ENCODE measurements around the gene HAND1.

HAND1 gene

DNA sequence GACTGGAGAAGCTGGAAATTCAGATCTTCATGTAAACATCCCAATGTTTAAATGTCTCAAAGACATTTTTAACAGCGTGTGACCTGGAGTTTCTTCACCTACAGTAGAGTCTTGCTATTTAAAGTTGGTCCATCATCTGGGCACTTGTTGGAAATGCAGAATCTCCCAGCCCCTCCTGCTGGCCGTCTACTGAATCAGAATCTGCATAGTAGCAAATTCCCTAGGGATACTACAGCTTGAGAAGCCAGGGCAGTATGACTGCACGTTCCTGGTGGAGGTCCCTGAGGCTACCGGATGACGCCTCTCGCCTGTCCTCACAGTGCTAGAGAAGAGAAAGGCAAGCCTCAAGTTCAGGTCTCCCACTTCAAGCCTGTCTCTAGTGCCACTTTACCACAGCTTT, 16.5 kb downstream of the HAND1 start:
- no peak for DNase-seq

DNA sequence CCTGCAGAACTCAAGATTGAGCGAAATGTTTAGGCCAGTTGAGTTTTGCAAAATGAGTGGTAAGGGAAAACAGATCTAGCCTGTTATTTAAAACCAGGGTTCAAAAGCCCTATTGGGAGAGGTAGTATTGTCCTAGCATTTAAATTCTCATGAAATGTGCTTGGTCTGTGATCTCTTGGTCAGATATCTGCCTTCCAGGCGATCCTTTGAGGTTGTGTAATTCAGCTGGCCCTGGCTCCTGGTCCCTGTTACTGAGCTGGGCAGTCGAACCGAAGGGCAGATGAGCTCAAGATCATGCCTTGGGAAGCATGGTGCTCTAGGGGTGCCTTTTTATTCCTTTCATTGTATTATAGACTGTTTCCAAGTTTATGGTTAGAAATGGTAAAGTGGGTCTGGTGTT, 17.9 kb downstream of the HAND1 start:
- no peak for DNase-seq

DNA sequence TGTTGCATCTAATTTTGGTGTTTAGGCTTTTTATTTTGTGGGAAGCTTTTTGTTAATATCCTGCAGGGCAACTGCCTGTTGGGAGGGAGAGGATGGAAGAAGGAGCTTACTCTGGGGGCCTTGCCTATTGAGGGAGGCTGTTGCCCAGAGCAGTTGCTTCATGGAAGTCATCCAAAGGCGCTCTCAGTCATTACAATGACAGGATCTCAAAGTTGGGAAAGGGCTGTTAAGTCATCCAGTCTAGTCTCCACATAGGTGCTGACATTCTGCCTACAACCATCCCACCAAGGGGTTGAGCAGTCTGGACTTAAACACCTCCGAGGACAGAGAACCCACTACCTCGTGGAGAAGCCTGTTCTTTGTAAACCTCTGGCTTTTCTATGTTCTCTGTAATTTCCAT, 19.0 kb downstream of the HAND1 start:
- no peak for DNase-seq

DNA sequence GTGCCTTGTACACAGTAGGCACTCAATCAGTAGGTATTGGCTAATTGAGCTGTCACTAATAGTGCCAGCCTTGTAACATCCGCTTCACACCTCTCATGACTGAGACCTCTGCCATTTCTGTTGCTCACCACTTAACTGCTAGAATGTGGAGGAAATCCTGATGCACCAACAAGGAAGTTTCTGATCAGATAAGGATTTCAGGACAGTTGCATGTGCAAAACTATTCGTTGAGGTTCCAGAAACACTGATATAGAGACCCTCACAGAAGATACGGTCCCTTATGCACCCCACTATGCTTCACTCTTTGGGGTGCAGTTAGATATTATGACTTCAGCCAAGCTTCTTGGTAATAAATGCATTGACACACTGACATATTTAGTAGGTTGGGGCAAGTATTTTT, 21.5 kb downstream of the HAND1 start:
- no peak for DNase-seq

- DNase-seq: no peak
Measured at GRCh38 chr5:154455585-154455984, 22.4 kb downstream of the HAND1 start.

DNA sequence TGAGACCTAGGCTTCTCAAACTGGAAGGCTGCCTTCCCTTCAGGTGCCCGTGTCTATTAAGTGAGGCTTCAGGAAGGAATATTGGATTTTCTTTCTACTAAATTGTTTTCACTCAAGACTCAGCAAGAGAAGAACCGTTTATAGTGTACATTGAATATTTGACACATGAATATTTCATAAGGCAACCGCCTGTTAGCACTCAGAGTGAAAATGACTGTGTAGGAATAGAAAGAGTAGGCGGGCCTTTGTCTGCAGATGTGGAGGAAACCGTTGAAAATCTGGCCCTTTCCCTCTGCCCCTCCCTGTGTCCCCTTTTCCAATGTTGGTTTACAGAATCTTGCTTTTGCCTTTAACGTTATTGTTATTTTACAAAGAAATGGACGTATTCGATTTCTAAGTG, 26.1 kb downstream of the HAND1 start:
- no peak for DNase-seq

- DNase-seq: no peak
Measured at GRCh38 chr5:154449786-154450185, 28.2 kb downstream of the HAND1 start.

GRCh38 chr5:154447089-154447725, 30.8 kb downstream of the HAND1 start:
- peak in 5 of 56 donors; percentile 9 to 38 (median 34) for DNase-seq

DNA sequence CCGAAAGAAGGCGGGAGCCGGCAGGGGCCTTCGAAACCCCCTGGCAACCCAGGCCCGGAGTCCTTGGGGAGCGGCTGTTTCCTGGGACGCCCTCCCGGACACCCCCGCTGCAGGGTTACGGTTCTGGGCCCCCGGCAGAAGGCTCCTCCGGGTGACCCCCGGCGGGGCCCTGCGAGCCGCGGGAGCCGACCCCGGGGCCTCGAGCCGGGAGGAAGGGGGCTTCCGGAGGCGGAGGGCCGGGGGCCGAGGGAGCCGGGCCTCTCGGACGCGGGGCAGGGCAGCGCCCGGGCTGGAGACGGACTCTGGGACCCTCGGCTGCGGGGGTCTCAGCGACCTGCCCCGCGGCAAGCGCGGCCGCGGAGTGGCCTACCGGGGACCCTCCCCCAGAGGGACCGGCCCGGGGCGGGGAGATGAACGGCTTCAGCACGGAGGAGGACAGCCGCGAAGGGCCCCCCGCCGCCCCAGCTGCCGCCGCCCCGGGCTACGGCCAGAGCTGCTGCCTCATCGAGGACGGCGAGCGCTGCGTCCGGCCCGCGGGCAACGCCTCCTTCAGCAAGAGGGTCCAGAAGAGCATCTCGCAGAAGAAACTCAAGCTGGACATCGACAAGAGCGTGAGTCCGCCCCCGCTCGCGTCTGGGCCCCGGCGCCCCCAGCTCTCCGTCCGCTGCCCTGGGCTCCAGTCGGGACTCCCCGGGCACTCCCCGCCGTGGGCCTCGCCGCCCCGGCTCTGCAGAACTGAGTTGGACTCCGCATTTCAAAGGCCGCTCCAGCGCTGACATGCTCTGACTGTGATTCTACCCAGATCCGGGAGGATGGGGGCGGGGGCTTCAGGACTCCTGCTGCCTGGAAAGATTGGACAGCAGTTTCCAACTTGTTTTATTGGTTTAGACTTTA, 31.6 kb downstream of the HAND1 start:
- peak in 47 of 56 donors; percentile 9 to 62 (median 33) for DNase-seq

GRCh38 chr5:154445422-154446194, 32.4 kb downstream of the HAND1 start, which contains the start of gene SAP30L:
TSS of gene SAP30L (plus strand) at chr5:154445997. CDS start at chr5:154446605, 608 bp downstream.
- DNase-seq: peak; percentile 59 to 96 (median 90)

DNA sequence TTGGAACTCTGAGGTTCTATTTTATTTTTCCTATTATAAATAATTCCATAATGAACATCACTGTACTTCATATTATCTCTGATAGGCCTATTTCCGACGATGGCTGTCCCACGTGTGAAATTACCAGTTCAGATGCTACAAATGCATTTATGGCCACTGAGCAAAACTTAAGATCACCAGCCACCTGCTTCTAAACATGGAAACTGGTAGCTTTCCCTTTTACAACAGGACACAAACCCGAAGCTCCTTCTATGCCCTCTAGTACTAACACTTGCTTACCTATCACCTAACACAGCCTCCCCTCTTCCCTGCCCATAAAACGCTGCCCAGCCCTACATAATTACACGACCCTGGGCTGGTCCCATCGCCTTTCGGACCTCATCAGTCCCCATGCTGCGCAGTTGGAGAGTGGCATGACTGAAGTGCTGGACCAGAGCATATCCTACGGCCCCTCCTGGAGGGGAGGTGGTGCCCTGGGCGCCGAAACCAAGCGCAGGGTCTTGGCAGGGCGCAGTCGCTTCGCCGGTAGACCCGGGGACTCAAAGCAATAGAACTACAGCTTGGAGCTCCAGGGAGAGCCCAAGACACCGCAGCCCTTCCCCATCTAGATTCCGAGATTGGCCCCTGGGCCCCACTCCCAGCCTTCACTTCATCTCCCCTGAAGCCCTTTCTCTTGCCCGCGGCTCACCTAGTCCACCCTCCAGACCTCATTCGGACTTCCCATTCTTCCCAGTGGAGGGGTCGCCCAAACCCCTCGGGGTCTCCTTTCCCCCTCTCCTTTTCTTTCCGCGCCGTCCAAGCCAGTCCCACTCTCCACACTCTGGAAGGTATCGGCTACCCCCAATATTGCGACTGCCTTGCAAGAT, 33.2 kb downstream of the HAND1 start:
- peak in 5 of 56 donors; percentile 20 to 33 (median 25) for DNase-seq

DNA sequence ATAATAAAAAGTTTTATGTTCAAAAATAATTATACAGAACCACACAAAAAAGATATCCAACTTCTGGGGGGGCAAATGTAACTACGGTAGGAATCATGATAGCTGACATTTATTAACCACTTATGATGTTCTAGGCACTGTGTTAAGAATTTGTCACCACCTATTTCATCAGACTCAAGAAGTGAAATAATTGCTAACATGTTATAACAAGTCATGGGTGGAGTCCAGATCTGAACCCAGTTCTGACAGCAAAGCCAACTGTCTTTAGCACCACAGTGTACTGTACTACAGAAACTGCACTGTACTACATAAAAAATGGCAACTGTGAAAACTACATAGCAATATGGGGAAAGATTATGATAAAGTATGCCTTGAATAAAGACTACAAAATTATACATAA, 35.2 kb downstream of the HAND1 start:
- DNase-seq: no peak

DNA sequence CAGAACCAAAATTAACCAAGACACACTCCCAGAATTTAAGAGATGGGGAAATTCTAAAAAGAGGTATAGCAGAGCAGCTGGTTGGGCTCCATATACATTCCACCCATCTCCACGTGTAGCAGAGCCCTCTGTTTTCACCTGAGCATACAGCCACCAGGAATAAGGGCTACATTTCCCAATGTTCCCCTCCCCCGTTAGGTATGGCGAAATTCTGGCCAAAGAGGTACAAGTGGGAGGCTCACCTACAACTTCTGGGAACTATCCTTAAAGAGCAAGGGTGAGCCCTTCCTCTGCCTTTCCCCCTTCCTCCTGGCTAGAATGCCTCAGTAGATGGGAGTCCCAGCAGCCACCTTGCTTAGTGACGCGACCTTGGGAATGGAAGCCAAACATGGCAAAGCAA, 37.5 kb downstream of the HAND1 start:
- DNase-seq: no peak

DNA sequence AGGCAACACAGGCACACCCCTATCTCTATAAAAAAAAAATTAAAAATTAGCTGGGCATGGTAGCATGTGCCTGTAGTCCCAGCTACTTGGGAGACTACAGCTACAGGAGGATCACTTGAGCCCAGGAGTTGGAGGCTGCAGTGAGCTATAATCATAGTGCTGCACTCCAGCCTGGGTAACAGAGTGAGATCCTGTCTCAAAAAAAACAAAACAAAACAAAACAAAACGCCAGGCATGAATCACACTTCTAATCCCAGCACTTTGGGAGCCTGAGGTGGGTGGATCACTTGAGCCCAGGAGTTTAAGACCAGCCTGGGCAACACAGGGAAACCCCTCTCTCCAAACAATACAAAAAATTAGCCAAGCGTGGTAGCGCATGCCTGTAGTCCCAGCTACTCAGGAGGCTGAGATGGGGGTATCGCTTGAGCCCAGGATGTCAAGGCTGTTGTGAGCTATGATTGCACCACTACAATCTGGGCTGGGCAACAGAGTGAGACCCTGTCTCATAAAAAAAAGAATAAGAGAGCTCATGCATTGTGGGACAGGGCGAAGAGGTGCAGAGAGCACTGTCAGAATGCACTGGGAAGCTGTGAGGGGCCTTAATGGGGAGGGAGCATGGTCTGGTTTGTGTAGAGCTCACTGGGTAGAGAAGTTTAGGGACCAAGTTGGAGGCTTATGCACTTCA, 40.6 kb downstream of the HAND1 start:
- no peak for DNase-seq

- DNase-seq: no peak
Measured at GRCh38 chr5:154435226-154435625, 42.8 kb downstream of the HAND1 start.

GRCh38 chr5:154430961-154431630, 46.9 kb downstream of the HAND1 start:
- DNase-seq: no peak

DNA sequence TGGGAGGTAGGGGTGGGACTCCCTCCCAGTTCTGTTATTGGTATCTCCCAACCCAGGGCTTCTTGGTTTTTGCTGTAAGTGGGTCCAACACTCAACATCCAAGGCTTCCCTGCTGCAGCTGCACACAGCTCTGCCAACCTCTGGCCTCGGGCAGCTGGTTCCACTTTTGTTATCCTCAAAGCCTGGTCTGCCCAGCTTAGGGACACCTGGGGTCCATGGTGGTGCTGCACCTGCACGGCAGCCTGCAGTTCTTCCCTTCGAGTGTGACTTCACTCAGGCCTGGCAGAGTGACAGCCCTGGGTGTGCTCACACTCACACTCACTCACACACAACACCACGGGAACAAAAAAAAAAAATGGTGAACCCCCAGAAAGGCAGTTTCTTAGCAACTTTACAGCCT, 47.6 kb downstream of the HAND1 start:
- DNase-seq: no peak

DNA sequence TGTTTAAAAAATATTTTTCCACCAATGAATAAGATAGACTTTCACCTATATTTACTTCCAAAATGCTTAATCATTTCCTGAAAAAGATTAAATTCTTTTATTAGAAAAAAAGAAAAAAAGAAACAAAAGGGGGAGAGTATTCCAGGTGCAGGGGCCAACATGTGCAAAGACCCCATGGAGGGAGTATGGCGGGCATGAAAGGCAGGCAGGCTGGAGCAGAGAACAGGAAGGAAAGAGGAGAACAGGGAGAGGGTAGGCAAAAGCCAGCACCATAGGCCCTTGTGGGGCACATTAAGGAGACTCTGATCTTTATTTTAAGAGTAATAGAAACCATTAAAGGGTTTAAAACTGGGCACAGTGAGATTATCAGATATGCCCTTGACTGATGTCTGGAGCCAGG, 48.7 kb downstream of the HAND1 start:
- DNase-seq: no peak

GRCh38 chr5:154428208-154428607, 49.8 kb downstream of the HAND1 start:
- DNase-seq: no peak
